Measurements from ENCODE around the gene CYRIA. TPM values are rescaled to one million over a fixed set of nuclear protein-coding genes. Genes with fewer than 3 reads are reported as not detected.

The CYRIA gene
- total RNA-seq, 1 donor from 2014 or later, result 19.3 TPM

DNA sequence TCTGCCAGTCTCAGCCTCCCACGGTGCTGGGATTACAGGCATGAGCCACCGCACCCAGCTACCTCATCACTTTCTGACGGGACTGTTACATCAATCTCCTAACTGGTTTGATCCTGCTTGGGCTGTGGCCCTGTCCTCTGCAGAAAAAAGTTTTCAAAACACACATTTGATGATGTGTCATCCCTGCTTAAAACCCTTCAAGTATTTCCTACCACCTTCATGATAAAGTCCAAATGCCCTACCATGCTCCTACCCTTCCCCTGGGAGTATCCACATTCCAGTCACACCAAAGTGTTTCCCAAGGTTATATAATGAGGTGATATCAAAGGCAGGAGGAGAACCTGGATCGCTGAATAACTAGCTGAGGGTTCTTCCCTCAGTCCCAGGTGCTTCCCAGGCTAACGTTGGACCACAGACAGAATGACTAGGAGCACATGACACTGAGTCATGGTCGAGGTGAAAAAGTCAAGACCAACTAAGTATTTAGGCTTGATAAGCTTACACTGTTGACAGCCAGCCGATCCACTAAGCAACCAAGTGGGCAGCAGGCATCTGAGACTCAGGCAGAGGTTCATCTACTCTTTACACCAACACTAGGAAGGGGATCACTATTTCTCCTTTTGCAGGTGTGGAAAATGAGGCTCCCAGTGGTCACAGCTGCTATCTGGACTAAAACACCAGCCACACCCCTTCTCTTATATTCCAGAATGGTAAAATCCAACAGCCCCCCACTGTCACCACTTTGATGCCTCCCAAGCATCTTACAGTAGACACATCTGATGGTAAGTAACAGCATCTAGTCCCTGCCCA, 31.8 kb downstream of the CYRIA start:
- Mint-ChIP-seq H3K4me1 (ENCODE audit: low read depth, unreplicated experiment) (peaks cover 22% of the 10 kb centered on the region), H3K4me3 (ENCODE audit: unreplicated experiment) (no peak overlapping the region), H3K36me3 (ENCODE audit: unreplicated experiment) (no peaks in the 10 kb centered on the region), H3K27ac (ENCODE audit: unreplicated experiment) (no peak overlapping the region), H3K27me3 (ENCODE audit: unreplicated experiment) (no peaks in the 10 kb centered on the region), H3K9me3 (ENCODE audit: unreplicated experiment) (no peaks in the 10 kb centered on the region)
- TF ChIP-seq CTCF (IDR thresholded peaks at IDR 0.05; ENCODE audit: partially characterized antibody, unreplicated experiment), result no peak
- no peak for DNase-seq

DNA sequence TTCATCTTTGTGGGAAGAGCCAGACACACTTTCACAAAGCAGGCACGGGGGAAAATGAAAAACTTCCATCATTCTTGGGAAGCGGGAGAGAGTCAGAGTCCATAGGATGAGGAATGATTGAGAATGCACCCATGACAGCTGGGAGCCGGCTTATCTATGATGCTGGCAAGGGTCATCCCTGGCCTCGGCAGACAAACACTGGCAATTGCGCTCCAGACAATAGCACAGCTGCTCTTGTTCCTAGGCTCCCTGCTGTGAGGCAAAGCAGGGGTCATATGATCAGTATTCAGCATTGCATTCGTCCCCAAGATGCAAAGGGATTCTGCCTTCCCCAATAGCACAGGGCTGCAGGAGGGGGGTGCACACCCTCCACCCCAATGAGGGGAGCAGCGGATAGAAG, 33.0 kb downstream of the CYRIA start:
- no peaks in the 10 kb centered on the region for H3K36me3 Mint-ChIP-seq (ENCODE audit: unreplicated experiment)
- TF ChIP-seq CTCF (IDR thresholded peaks at IDR 0.05; ENCODE audit: partially characterized antibody, unreplicated experiment), result no peak
- H3K27me3 Mint-ChIP-seq (ENCODE audit: unreplicated experiment), result no peaks in the 10 kb centered on the region
- H3K9me3 Mint-ChIP-seq (ENCODE audit: unreplicated experiment), result no peaks in the 10 kb centered on the region
- H3K27ac Mint-ChIP-seq (ENCODE audit: unreplicated experiment), result no peak overlapping the region
- no peak for DNase-seq
- H3K4me1 Mint-ChIP-seq (ENCODE audit: low read depth, unreplicated experiment), result peaks cover 15% of the 10 kb centered on the region
- no peak overlapping the region for H3K4me3 Mint-ChIP-seq (ENCODE audit: unreplicated experiment)

DNA sequence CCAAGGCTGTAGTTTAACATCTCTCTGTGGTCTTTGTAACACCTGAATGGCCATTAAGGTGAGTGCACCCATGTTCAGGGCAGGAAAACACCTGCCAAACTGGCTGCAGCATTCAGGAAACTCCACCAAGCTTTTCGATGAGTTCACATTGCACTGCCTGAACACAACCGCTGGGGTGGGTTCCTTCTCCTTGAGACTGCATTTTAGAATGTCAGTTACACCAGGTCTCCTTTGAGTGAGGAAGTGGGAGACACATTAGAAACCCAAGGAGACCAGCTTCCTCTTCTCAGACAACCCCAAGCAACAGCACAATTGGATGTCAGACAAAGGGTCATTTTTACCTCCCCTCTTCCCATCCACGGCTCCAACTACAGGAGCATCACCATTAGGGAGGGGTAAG, 35.2 kb downstream of the CYRIA start:
- no peaks in the 10 kb centered on the region for H3K27me3 Mint-ChIP-seq (ENCODE audit: unreplicated experiment)
- no peaks in the 10 kb centered on the region for H3K36me3 Mint-ChIP-seq (ENCODE audit: unreplicated experiment)
- no peak for DNase-seq
- no peak overlapping the region for H3K27ac Mint-ChIP-seq (ENCODE audit: unreplicated experiment)
- H3K4me3 Mint-ChIP-seq (ENCODE audit: unreplicated experiment), result no peak overlapping the region
- no peaks in the 10 kb centered on the region for H3K9me3 Mint-ChIP-seq (ENCODE audit: unreplicated experiment)
- TF ChIP-seq CTCF (IDR thresholded peaks at IDR 0.05; ENCODE audit: partially characterized antibody, unreplicated experiment), result no peak
- H3K4me1 Mint-ChIP-seq (ENCODE audit: low read depth, unreplicated experiment), result peaks cover 9% of the 10 kb centered on the region

DNA sequence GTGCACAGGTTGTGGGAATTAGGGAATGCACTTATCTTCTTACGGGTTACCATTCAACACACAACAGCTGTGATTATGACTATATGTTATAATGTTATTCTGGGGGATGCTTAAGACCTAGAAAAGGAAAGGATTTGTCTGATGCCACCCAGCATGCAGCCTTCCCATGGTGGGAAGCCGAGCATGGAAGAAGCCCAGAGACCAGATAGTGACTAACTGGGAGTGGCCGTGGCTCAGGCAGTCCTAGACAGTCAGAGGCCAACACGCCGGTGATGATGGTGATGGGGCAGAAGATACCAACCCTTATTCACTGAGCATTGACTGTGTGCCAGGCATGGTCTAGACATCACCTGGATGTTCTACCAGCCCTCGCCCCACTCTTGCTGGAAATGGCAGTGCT, 35.9 kb downstream of the CYRIA start:
- H3K27ac Mint-ChIP-seq (ENCODE audit: unreplicated experiment), result no peak overlapping the region
- H3K4me3 Mint-ChIP-seq (ENCODE audit: unreplicated experiment), result no peak overlapping the region
- no peak for DNase-seq

More for the DNA sequence above, 35.9 kb downstream of the CYRIA start:
- Mint-ChIP-seq H3K4me1 (ENCODE audit: low read depth, unreplicated experiment) (peaks cover 9% of the 10 kb centered on the region), H3K27me3 (ENCODE audit: unreplicated experiment) (no peaks in the 10 kb centered on the region), H3K9me3 (ENCODE audit: unreplicated experiment) (no peaks in the 10 kb centered on the region), H3K36me3 (ENCODE audit: unreplicated experiment) (no peaks in the 10 kb centered on the region)
- TF ChIP-seq CTCF (IDR thresholded peaks at IDR 0.05; ENCODE audit: partially characterized antibody, unreplicated experiment), result no peak
